ENCODE results near the gene OOSP2.
"Not testable (repeated sequence)": the region's sequence is repeated elsewhere in the genome, so short reads cannot be mapped to it uniquely, and the experiment has no call there.

The OOSP2 gene

GRCh38 chr11:60040109-60040508 lies at the start of gene OOSP2:
OOSP2 (plus strand) TSS chr11:60040409; CDS start chr11:60040460, 51 bp downstream.
- H3K27ac ChIP-seq (ENCODE audit: low read depth, low read length): no peak within 1 kb of the TSS
- H3K36me3 ChIP-seq (ENCODE audit: control insufficient read depth, insufficient read depth, low read length): no peaks in the 10 kb centered on the region
- H3K27me3 ChIP-seq (ENCODE audit: control insufficient read depth, insufficient read depth, low read length): no peaks in the 10 kb centered on the region
- H3K9ac ChIP-seq (ENCODE audit: low read depth, low read length): no peak within 1 kb of the TSS
- peaks cover 13% of the 10 kb centered on the region for H3K4me1 ChIP-seq (ENCODE audit: control insufficient read depth, insufficient read depth, low read length)
- no peaks in the 10 kb centered on the region for H3K9me3 ChIP-seq (ENCODE audit: control insufficient read depth, insufficient read depth, low read length)
- no peak within 1 kb of the TSS for H3K4me3 ChIP-seq (ENCODE audit: low read depth, low read length)

- Histone ChIP-seq H3K27me3 (ENCODE audit: control insufficient read depth, insufficient read depth, low read length) (no peaks in the 10 kb centered on the region), H3K27ac (ENCODE audit: low read depth, low read length) (no peak overlapping the region), H3K4me3 (ENCODE audit: low read depth, low read length) (no peak overlapping the region), H3K4me1 (ENCODE audit: control insufficient read depth, insufficient read depth, low read length) (no peaks in the 10 kb centered on the region), H3K9ac (ENCODE audit: low read depth, low read length) (no peak overlapping the region), H3K9me3 (ENCODE audit: control insufficient read depth, insufficient read depth, low read length) (peaks cover 3% of the 10 kb centered on the region; the same call in 1 of the 2 replicates), H3K36me3 (ENCODE audit: control insufficient read depth, insufficient read depth, low read length) (no peaks in the 10 kb centered on the region)
Measured at GRCh38 chr11:59990421-59990820, 49.8 kb upstream of the OOSP2 start.

GRCh38 chr11:59992425-59992824 lies 47.8 kb upstream of the OOSP2 start:
- H3K9me3 ChIP-seq (ENCODE audit: control insufficient read depth, insufficient read depth, low read length): peaks cover 3% of the 10 kb centered on the region; the same call in 1 of the 2 replicates
- H3K4me3 ChIP-seq (ENCODE audit: low read depth, low read length): no peak overlapping the region
- H3K9ac ChIP-seq (ENCODE audit: low read depth, low read length): no peak overlapping the region
- H3K27me3 ChIP-seq (ENCODE audit: control insufficient read depth, insufficient read depth, low read length): no peaks in the 10 kb centered on the region
- H3K4me1 ChIP-seq (ENCODE audit: control insufficient read depth, insufficient read depth, low read length): no peaks in the 10 kb centered on the region
- no peak overlapping the region for H3K27ac ChIP-seq (ENCODE audit: low read depth, low read length)
- no peaks in the 10 kb centered on the region for H3K36me3 ChIP-seq (ENCODE audit: control insufficient read depth, insufficient read depth, low read length)

GRCh38 chr11:59997800-59998199 lies 42.4 kb upstream of the OOSP2 start:
- no peaks in the 10 kb centered on the region for H3K36me3 ChIP-seq (ENCODE audit: control insufficient read depth, insufficient read depth, low read length)
- H3K4me1 ChIP-seq (ENCODE audit: control insufficient read depth, insufficient read depth, low read length): no peaks in the 10 kb centered on the region
- H3K27me3 ChIP-seq (ENCODE audit: control insufficient read depth, insufficient read depth, low read length): no peaks in the 10 kb centered on the region
- H3K4me3 ChIP-seq (ENCODE audit: low read depth, low read length): no peak overlapping the region
- H3K9ac ChIP-seq (ENCODE audit: low read depth, low read length): no peak overlapping the region
- H3K27ac ChIP-seq (ENCODE audit: low read depth, low read length): no peak overlapping the region
- H3K9me3 ChIP-seq (ENCODE audit: control insufficient read depth, insufficient read depth, low read length): no peaks in the 10 kb centered on the region; the same call in 1 of the 2 replicates

GRCh38 chr11:59999691-60000090 lies 40.5 kb upstream of the OOSP2 start:
- Histone ChIP-seq H3K36me3 (ENCODE audit: control insufficient read depth, insufficient read depth, low read length) (no peaks in the 10 kb centered on the region), H3K4me3 (ENCODE audit: low read depth, low read length) (no peak overlapping the region), H3K4me1 (ENCODE audit: control insufficient read depth, insufficient read depth, low read length) (no peaks in the 10 kb centered on the region), H3K27me3 (ENCODE audit: control insufficient read depth, insufficient read depth, low read length) (no peaks in the 10 kb centered on the region), H3K9ac (ENCODE audit: low read depth, low read length) (no peak overlapping the region), H3K9me3 (ENCODE audit: control insufficient read depth, insufficient read depth, low read length) (no peaks in the 10 kb centered on the region), H3K27ac (ENCODE audit: low read depth, low read length) (no peak overlapping the region)

GRCh38 chr11:60003729-60004128 lies 36.5 kb upstream of the OOSP2 start:
- Histone ChIP-seq H3K9ac (ENCODE audit: low read depth, low read length) (no peak overlapping the region), H3K4me1 (ENCODE audit: control insufficient read depth, insufficient read depth, low read length) (no peaks in the 10 kb centered on the region), H3K27ac (ENCODE audit: low read depth, low read length) (no peak overlapping the region), H3K27me3 (ENCODE audit: control insufficient read depth, insufficient read depth, low read length) (no peaks in the 10 kb centered on the region), H3K4me3 (ENCODE audit: low read depth, low read length) (no peak overlapping the region), H3K9me3 (ENCODE audit: control insufficient read depth, insufficient read depth, low read length) (no peaks in the 10 kb centered on the region), H3K36me3 (ENCODE audit: control insufficient read depth, insufficient read depth, low read length) (no peaks in the 10 kb centered on the region)

GRCh38 chr11:60005360-60005759 lies 34.8 kb upstream of the OOSP2 start:
- no peaks in the 10 kb centered on the region for H3K27me3 ChIP-seq (ENCODE audit: control insufficient read depth, insufficient read depth, low read length)
- no peaks in the 10 kb centered on the region for H3K36me3 ChIP-seq (ENCODE audit: control insufficient read depth, insufficient read depth, low read length)
- H3K4me1 ChIP-seq (ENCODE audit: control insufficient read depth, insufficient read depth, low read length): no peaks in the 10 kb centered on the region
- H3K9ac ChIP-seq (ENCODE audit: low read depth, low read length): no peak overlapping the region
- no peaks in the 10 kb centered on the region; the same call in 1 of the 2 replicates for H3K9me3 ChIP-seq (ENCODE audit: control insufficient read depth, insufficient read depth, low read length)
- H3K27ac ChIP-seq (ENCODE audit: low read depth, low read length): no peak overlapping the region
- H3K4me3 ChIP-seq (ENCODE audit: low read depth, low read length): no peak overlapping the region

GRCh38 chr11:60016881-60017280 lies 23.3 kb upstream of the OOSP2 start, which contains the start of gene OOSP4B:
OOSP4B (plus strand) TSS chr11:60017181.
- Histone ChIP-seq H3K36me3 (ENCODE audit: control insufficient read depth, insufficient read depth, low read length) (no peaks in the 10 kb centered on the region), H3K4me1 (ENCODE audit: control insufficient read depth, insufficient read depth, low read length) (peaks cover 12% of the 10 kb centered on the region), H3K27me3 (ENCODE audit: control insufficient read depth, insufficient read depth, low read length) (no peaks in the 10 kb centered on the region), H3K27ac (ENCODE audit: low read depth, low read length) (no peak within 1 kb of the TSS), H3K4me3 (ENCODE audit: low read depth, low read length) (no peak within 1 kb of the TSS), H3K9me3 (ENCODE audit: control insufficient read depth, insufficient read depth, low read length) (no peaks in the 10 kb centered on the region), H3K9ac (ENCODE audit: low read depth, low read length) (no peak within 1 kb of the TSS)

- Histone ChIP-seq H3K4me3 (ENCODE audit: low read depth, low read length) (no peak overlapping the region), H3K9ac (ENCODE audit: low read depth, low read length) (no peak overlapping the region), H3K4me1 (ENCODE audit: control insufficient read depth, insufficient read depth, low read length) (peaks cover 12% of the 10 kb centered on the region), H3K27me3 (ENCODE audit: control insufficient read depth, insufficient read depth, low read length) (no peaks in the 10 kb centered on the region), H3K36me3 (ENCODE audit: control insufficient read depth, insufficient read depth, low read length) (no peaks in the 10 kb centered on the region), H3K9me3 (ENCODE audit: control insufficient read depth, insufficient read depth, low read length) (no peaks in the 10 kb centered on the region), H3K27ac (ENCODE audit: low read depth, low read length) (no peak overlapping the region)
Measured at GRCh38 chr11:60018058-60018457, 22.2 kb upstream of the OOSP2 start.

- not testable (repeated sequence) for H3K9ac ChIP-seq (ENCODE audit: low read depth, low read length); H3K27ac ChIP-seq (ENCODE audit: low read depth, low read length); H3K36me3 ChIP-seq (ENCODE audit: control insufficient read depth, insufficient read depth, low read length); H3K27me3 ChIP-seq (ENCODE audit: control insufficient read depth, insufficient read depth, low read length); H3K4me3 ChIP-seq (ENCODE audit: low read depth, low read length); H3K9me3 ChIP-seq (ENCODE audit: control insufficient read depth, insufficient read depth, low read length)
- H3K4me1 ChIP-seq (ENCODE audit: control insufficient read depth, insufficient read depth, low read length): peaks cover 12% of the 10 kb centered on the region
Measured at GRCh38 chr11:60020376-60020775, 19.8 kb upstream of the OOSP2 start.

GRCh38 chr11:60029015-60029632 lies 11.1 kb upstream of the OOSP2 start:
- H3K27me3 ChIP-seq (ENCODE audit: control insufficient read depth, insufficient read depth, low read length): no peaks in the 10 kb centered on the region
- H3K4me1 ChIP-seq (ENCODE audit: control insufficient read depth, insufficient read depth, low read length): no peaks in the 10 kb centered on the region
- H3K27ac ChIP-seq (ENCODE audit: low read depth, low read length): no peak overlapping the region
- no peaks in the 10 kb centered on the region for H3K9me3 ChIP-seq (ENCODE audit: control insufficient read depth, insufficient read depth, low read length)
- no peak overlapping the region for H3K9ac ChIP-seq (ENCODE audit: low read depth, low read length)
- H3K4me3 ChIP-seq (ENCODE audit: low read depth, low read length): no peak overlapping the region
- H3K36me3 ChIP-seq (ENCODE audit: control insufficient read depth, insufficient read depth, low read length): no peaks in the 10 kb centered on the region
